ENCODE measurements around the gene ATF6. TPM values are rescaled to one million over a fixed set of nuclear protein-coding genes. Genes with fewer than 3 reads are reported as not detected.
A peak's percentile ranks its signal among the peaks of the same experiment; 100 is the strongest.

ATF6 gene
- total RNA-seq, 4 donors from 2014 or later, result 13.4 to 24.8 (median 17.6) TPM

DNA sequence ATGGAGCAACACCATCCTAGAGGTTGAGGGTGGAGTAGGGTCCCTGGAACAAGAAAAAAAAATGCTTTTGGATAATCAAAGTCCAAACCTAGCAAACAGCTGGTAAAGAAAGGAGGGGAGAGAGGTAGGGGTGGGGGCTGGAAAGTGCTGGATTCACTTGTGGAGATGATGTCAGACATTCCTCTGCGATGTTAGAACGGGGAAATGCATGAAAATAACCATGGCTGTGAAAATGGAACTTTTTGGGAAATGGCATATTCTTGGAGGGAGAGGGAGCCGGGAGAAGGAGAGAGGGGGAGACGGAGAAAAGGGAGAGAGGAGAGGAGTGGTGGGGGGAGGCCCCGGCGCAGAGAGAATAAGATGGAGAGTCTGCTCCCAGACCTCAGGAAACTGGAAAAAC is 203.9 kb downstream of the ATF6 start:
- peaks cover 0 to 23% (median 4%) of the 10 kb centered on the region in 3 donors for H3K4me1 ChIP-seq
- no peak for TF ChIP-seq CTCF (IDR thresholded peaks at IDR 0.05)
- 68 to 88% methylated on average over 6 of the region's 6 CpGs for WGBS, 2 donors
- H3K4me3 ChIP-seq, result no peak overlapping the region
- DNase-seq, result no peak
- intact Hi-C loops (cut with DNase I), result no loop called here
- H3K27ac ChIP-seq, result no peak overlapping the region
- peaks cover 0 to 5% (median 0%) of the 10 kb centered on the region in 3 donors for H3K36me3 ChIP-seq
- no peaks in the 10 kb centered on the region for H3K9me3 ChIP-seq
- H3K27me3 ChIP-seq, result no peaks in the 10 kb centered on the region

- Histone ChIP-seq H3K36me3 (peaks cover 0 to 5% (median 0%) of the 10 kb centered on the region in 3 donors), H3K4me1 (peaks cover 0 to 23% (median 4%) of the 10 kb centered on the region in 3 donors), H3K9me3 (no peaks in the 10 kb centered on the region), H3K27me3 (no peaks in the 10 kb centered on the region), H3K4me3 (no peak overlapping the region), H3K27ac (no peak overlapping the region)
- DNase-seq, result no peak
- intact Hi-C loops (cut with DNase I), result no loop called here
- WGBS, 2 donors, result 14% methylated on average over 1 of the region's 3 CpGs; no CpG with 5 or more reads in 1 of the 2 donors
- TF ChIP-seq POLR2A (IDR thresholded peaks at IDR 0.05) (no peak), CTCF (IDR thresholded peaks at IDR 0.05) (no peak)
Measured at GRCh38 chr1:161970633-161971032, 204.5 kb downstream of the ATF6 start.

DNA sequence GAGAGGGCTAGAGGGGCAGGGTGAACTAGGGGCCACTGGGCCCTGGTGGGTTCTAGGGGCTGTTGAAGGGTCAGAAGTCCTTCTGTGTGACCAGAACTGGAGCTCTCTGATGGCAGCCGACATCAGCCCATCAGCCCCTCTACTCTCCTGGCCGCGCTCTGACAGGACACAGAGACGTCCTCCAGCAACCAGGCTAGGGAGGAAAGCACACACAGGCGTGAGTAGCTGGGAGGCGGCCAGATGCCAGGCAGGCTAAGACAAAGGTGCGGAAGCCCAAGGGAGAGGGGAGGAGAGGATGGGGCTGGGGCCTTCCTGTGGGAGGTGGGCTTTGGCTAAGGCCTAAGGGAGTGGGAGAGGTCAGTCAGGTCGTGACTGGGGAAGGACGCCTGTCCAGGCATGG is 206.7 kb downstream of the ATF6 start:
- Histone ChIP-seq H3K27me3 (no peaks in the 10 kb centered on the region), H3K4me3 (no peak overlapping the region), H3K36me3 (no peaks in the 10 kb centered on the region), H3K4me1 (peaks cover 0 to 23% (median 4%) of the 10 kb centered on the region in 3 donors), H3K9me3 (no peaks in the 10 kb centered on the region), H3K27ac (no peak overlapping the region)
- 69 to 85% methylated on average over 7 to 9 of the region's 9 CpGs for WGBS, 2 donors
- DNase-seq, result no peak
- intact Hi-C loops (cut with DNase I), result no loop called here
- TF ChIP-seq POLR2A (IDR thresholded peaks at IDR 0.05) (no peak), CTCF (IDR thresholded peaks at IDR 0.05) (no peak)

DNA sequence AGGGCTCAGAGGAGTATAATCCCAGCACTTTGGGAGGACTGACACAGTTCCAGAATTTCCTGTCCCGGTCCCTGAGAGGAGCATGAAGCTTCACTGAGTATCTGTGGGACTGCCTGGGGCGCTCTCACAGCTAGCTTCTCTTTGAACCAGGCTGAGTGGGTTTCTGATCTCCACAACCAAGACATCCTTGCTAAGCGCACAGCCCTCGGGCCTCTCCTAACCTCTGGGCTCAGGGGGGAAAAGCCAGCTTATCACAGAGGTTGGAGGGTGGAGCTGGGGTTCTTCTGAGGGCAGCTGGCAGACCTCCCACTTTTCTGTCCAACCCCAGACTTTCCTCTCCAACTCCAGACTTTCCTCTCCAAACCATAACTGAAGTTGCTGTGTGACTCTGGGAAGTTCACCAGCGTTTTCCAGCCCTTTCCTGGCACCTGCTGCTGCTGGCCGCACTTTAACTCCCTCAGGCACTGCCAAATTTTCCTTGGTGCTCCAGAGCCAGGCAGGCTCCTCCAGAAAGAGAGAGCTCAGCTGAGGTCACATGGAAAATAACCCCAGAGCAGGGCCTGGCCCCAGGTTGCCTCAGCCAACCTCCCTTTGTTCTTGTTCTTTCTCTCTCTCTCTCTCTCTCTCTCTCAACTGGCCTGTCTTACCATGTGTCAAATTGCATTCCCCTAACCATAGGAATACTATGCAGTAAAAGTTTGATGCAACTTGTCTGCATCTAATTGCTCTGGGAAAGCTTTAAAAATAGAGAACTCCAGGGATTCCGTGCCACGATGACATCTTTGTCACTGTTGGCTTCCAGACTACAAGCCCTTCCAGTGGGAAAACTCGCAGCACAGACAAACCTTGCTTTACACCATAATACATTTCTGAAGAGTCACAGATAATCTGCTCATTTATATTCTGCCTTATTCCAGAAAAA is 208.1 kb downstream of the ATF6 start:
- WGBS, 2 donors, result 35 to 47% methylated on average over 5 of the region's 9 CpGs
- DNase-seq, result no peak
- Histone ChIP-seq H3K9me3 (no peaks in the 10 kb centered on the region), H3K27me3 (no peaks in the 10 kb centered on the region), H3K36me3 (no peaks in the 10 kb centered on the region), H3K4me1 (peaks cover 0 to 23% (median 4%) of the 10 kb centered on the region in 3 donors), H3K4me3 (no peak overlapping the region), H3K27ac (peak overlapping the region in 1 of 4 donors; percentile 21)
- intact Hi-C loops (cut with DNase I), result no loop called here
- TF ChIP-seq CTCF (IDR thresholded peaks at IDR 0.05), result no peak
- TF ChIP-seq POLR2A (IDR thresholded peaks at IDR 0.05), result no peak

DNA sequence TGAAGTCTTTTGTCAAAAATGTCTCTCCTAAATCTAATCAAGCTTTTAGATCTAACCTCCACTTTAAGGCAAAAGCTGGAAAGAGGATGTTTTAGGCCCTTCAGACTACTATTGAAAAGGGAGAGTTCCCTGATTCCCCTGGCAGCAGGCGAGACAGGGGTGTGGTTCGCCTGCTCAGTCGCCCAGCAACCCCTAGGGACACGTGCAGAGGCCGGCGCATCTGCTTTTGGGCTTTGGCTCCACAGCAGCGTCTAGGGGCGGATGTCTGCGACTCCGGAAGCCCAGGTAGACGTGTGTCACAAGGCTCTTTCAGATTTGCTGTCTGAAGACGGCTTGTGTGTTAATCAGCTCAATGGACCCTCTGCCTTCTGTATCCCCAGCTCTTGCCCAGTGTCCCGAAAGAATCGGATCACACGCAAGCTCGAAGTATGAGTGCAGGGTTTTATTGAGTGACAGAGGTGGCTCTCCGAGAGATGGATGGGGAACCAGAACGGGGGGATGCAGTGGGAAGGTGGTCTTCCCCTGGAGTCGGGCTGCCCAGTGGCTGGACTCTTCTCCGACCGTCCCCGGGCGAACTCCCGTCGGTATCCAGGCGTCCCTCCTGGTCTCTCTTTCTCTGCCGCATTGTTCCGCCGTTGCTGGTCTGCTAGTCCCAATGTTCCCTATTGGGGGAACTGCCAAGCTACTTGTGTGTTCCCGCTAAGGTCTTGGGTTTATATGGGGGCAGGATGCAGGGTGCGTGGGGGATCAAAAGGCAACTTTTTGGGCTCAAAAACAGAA is 212.1 kb downstream of the ATF6 start:
- WGBS, 2 donors, result 84 to 87% methylated on average over 22 to 25 of the region's 31 CpGs
- intact Hi-C loops (cut with DNase I), result no loop called here

More for the DNA sequence above, 212.1 kb downstream of the ATF6 start:
- no peaks in the 10 kb centered on the region for H3K36me3 ChIP-seq
- no peaks in the 10 kb centered on the region for H3K27me3 ChIP-seq
- TF ChIP-seq POLR2A (IDR thresholded peaks at IDR 0.05) (no peak), CTCF (IDR thresholded peaks at IDR 0.05) (no peak)
- H3K27ac ChIP-seq, result no peak overlapping the region
- DNase-seq, result no peak
- H3K4me1 ChIP-seq, result peaks cover 0 to 24% (median 0%) of the 10 kb centered on the region in 3 donors
- H3K9me3 ChIP-seq, result no peaks in the 10 kb centered on the region
- no peak overlapping the region for H3K4me3 ChIP-seq
